Neural progenitor cell (in vitro differentiated cells): ENCODE measurements around the gene ADAMTS12. TPM values are rescaled to one million over a fixed set of nuclear protein-coding genes. Genes with fewer than 3 reads are reported as not detected.

Experiments used
- DNase-seq: peaks from one replicate; pipeline ENCODE4 v3.0.0-alpha.2; 2016; ENCODE audit warnings: low spot score
- H2AFZ ChIP-seq: fragments of 200-600 bp; sonication (generic); replicated peaks from 2 replicates; pipeline ENCODE4 v1.6.1; 2016; ENCODE audit warnings: antibody characterized with exemption
- H3F3A ChIP-seq: fragments of 200-600 bp; sonication (generic); 2 replicates; pipeline ENCODE4 v1.6.1; 2016; ENCODE audit warnings: antibody characterized with exemption, low read depth
- H3K27ac ChIP-seq: fragments of 200-600 bp; sonication (generic); 2 replicates; pipeline ENCODE4 v1.5.1; 2016; ENCODE audit warnings: mild to moderate bottlenecking
- H3K27me3 ChIP-seq: fragments of 200-600 bp; sonication (generic); 2 replicates; pipeline ENCODE4 v1.6.1; 2016; ENCODE audit warnings: mild to moderate bottlenecking, moderate library complexity
- H3K36me3 ChIP-seq: fragments of 200-600 bp; sonication (generic); 2 replicates; pipeline ENCODE4 v1.5.1; 2016
- H3K4me1 ChIP-seq: fragments of 200-600 bp; sonication (generic); 2 replicates; pipeline ENCODE4 v1.6.1; 2016; ENCODE audit warnings: mixed run types
- H3K4me2 ChIP-seq: fragments of 200-600 bp; sonication (generic); 2 replicates; pipeline ENCODE4 v1.6.1; 2016
- H3K4me3 ChIP-seq: fragments of 200-600 bp; sonication (generic); 2 replicates; pipeline ENCODE4 v1.5.1; 2016
- H3K79me2 ChIP-seq: fragments of 200-600 bp; sonication (generic); 2 replicates; pipeline ENCODE4 v1.6.1; 2016; ENCODE audit warnings: low read depth
- H3K9ac ChIP-seq: fragments of 200-600 bp; sonication (generic); 2 replicates; pipeline ENCODE4 v1.6.1; 2016
- H3K9me3 ChIP-seq: fragments of 200-600 bp; sonication (generic); 2 replicates; pipeline ENCODE4 v1.5.1; 2016; ENCODE audit warnings: low read depth
- H4K20me1 ChIP-seq: fragments of 200-600 bp; sonication (generic); 2 replicates; pipeline ENCODE4 v1.6.1; 2016; ENCODE audit warnings: low read depth
- H3K27ac Mint-ChIP-seq: 3 replicates; pipeline ENCODE4 v1.8.0; 2021; ENCODE audit warnings: mixed read lengths
- H3K27me3 Mint-ChIP-seq: 2 replicates; pipeline ENCODE4 v1.8.0; 2022; ENCODE audit warnings: low read depth, mild to moderate bottlenecking, inconsistent platforms, moderate library complexity, mixed read lengths; ENCODE audit not compliant: insufficient read depth
- H3K36me3 Mint-ChIP-seq: 3 replicates; pipeline ENCODE4 v1.8.0; 2021; ENCODE audit warnings: mixed read lengths
- H3K4me1 Mint-ChIP-seq: 3 replicates; pipeline ENCODE4 v1.8.0; 2021; ENCODE audit warnings: mixed read lengths
- H3K4me3 Mint-ChIP-seq: 3 replicates; pipeline ENCODE4 v1.8.0; 2021; ENCODE audit warnings: mild to moderate bottlenecking, moderate library complexity, mixed read lengths
- H3K9me3 Mint-ChIP-seq: 3 replicates; pipeline ENCODE4 v1.8.0; 2020; ENCODE audit warnings: mixed read lengths
- CTCF ChIP-seq: fragments of 200-600 bp; sonication (generic); IDR thresholded peaks from 2 replicates; pipeline ENCODE4 v1.5.1; 2017; ENCODE audit warnings: antibody characterized with exemption, mild to moderate bottlenecking
- EZH2 ChIP-seq: fragments of 200-600 bp; sonication (generic); IDR thresholded peaks from 2 replicates; pipeline ENCODE4 v1.6.1; 2017; ENCODE audit warnings: antibody characterized with exemption, mild to moderate bottlenecking, moderate library complexity
- EZH2phosphoT487 ChIP-seq: fragments of 200-600 bp; sonication (generic); IDR thresholded peaks from 2 replicates; pipeline ENCODE4 v1.6.1; 2017; ENCODE audit warnings: antibody characterized with exemption
- total RNA-seq: library from RNA; depleted of rRNA; stranded (reverse); fragments of >200 nt; gene quantifications from 2 replicates; pipeline ENCODE4 v1.2.3, GENCODE V29; 2015; ENCODE audit warnings: low replicate concordance

ADAMTS12 gene
- total RNA-seq, 1 donor from 2014 or later = 15.6 TPM

GRCh38 chr5:33766023-33766422 lies 125.8 kb downstream of the ADAMTS12 start:
- no peak for TF ChIP-seq EZH2
- TF ChIP-seq CTCF = no peak
- no peak for TF ChIP-seq EZH2phosphoT487
- H3K4me1 ChIP-seq = peaks cover 42% of the 10 kb centered on the region
- H3K27me3 Mint-ChIP-seq = no peaks in the 10 kb centered on the region
- H3K4me3 ChIP-seq = no peak overlapping the region
- peaks cover 6% of the 10 kb centered on the region for H3F3A ChIP-seq
- H4K20me1 ChIP-seq = peaks cover 8% of the 10 kb centered on the region
- no peaks in the 10 kb centered on the region for H3K27me3 ChIP-seq
- no peaks in the 10 kb centered on the region for H3K9me3 Mint-ChIP-seq
- H3K4me2 ChIP-seq = no peak overlapping the region
- no peaks in the 10 kb centered on the region for H3K9me3 ChIP-seq
- no peak overlapping the region for H2AFZ ChIP-seq
- peaks cover 2% of the 10 kb centered on the region for H3K36me3 Mint-ChIP-seq
- peaks cover 15% of the 10 kb centered on the region for H3K79me2 ChIP-seq
- no peak overlapping the region for H3K9ac ChIP-seq
- H3K4me3 Mint-ChIP-seq = no peak overlapping the region
- H3K27ac ChIP-seq = no peak overlapping the region
- H3K27ac Mint-ChIP-seq = no peak overlapping the region
- no peaks in the 10 kb centered on the region for H3K36me3 ChIP-seq
- DNase-seq = no peak
- H3K4me1 Mint-ChIP-seq = peaks cover 49% of the 10 kb centered on the region

GRCh38 chr5:33764786-33765185 lies 127.0 kb downstream of the ADAMTS12 start:
- peak overlapping the region; percentile 43 for H3K4me2 ChIP-seq
- peaks cover 6% of the 10 kb centered on the region for H3F3A ChIP-seq
- no peak for DNase-seq
- H3K27me3 Mint-ChIP-seq = no peaks in the 10 kb centered on the region
- no peak overlapping the region for H3K9ac ChIP-seq
- H3K4me3 Mint-ChIP-seq = no peak overlapping the region
- no peaks in the 10 kb centered on the region for H3K9me3 Mint-ChIP-seq
- H3K4me3 ChIP-seq = no peak overlapping the region
- H3K27ac Mint-ChIP-seq = no peak overlapping the region
- no peaks in the 10 kb centered on the region for H3K36me3 ChIP-seq
- H4K20me1 ChIP-seq = peaks cover 8% of the 10 kb centered on the region
- peaks cover 60% of the 10 kb centered on the region for H3K4me1 Mint-ChIP-seq
- H3K9me3 ChIP-seq = no peaks in the 10 kb centered on the region
- H3K79me2 ChIP-seq = peaks cover 15% of the 10 kb centered on the region
- TF ChIP-seq EZH2 (no peak), CTCF (no peak), EZH2phosphoT487 (no peak)
- H3K27ac ChIP-seq = no peak overlapping the region
- no peak overlapping the region for H2AFZ ChIP-seq
- peaks cover 54% of the 10 kb centered on the region for H3K4me1 ChIP-seq
- no peaks in the 10 kb centered on the region for H3K27me3 ChIP-seq
- peaks cover 2% of the 10 kb centered on the region for H3K36me3 Mint-ChIP-seq

- H2AFZ ChIP-seq = no peak overlapping the region
- no peaks in the 10 kb centered on the region for H3K27me3 ChIP-seq
- H3K36me3 ChIP-seq = no peaks in the 10 kb centered on the region
- H3K27ac ChIP-seq = no peak overlapping the region
- H3K4me2 ChIP-seq = peak overlapping the region; percentile 43
- no peak overlapping the region for H3K4me3 Mint-ChIP-seq
- peaks cover 56% of the 10 kb centered on the region for H3K4me1 ChIP-seq
- no peaks in the 10 kb centered on the region for H3K9me3 ChIP-seq
- H3F3A ChIP-seq = peaks cover 6% of the 10 kb centered on the region
- peaks cover 2% of the 10 kb centered on the region for H3K36me3 Mint-ChIP-seq
- H3K4me1 Mint-ChIP-seq = peaks cover 60% of the 10 kb centered on the region
- H4K20me1 ChIP-seq = peaks cover 8% of the 10 kb centered on the region
- H3K4me3 ChIP-seq = no peak overlapping the region
- H3K9me3 Mint-ChIP-seq = no peaks in the 10 kb centered on the region
- H3K9ac ChIP-seq = no peak overlapping the region
- no peak overlapping the region for H3K27ac Mint-ChIP-seq
- H3K79me2 ChIP-seq = peaks cover 15% of the 10 kb centered on the region
- peaks cover 3% of the 10 kb centered on the region for H3K27me3 Mint-ChIP-seq
- TF ChIP-seq EZH2 = no peak
- no peak for TF ChIP-seq EZH2phosphoT487
- no peak for TF ChIP-seq CTCF
- no peak for DNase-seq
Measured at GRCh38 chr5:33763435-33763834, 128.4 kb downstream of the ADAMTS12 start.
